Keratinocyte (primary cell): Measurements from ENCODE around the gene HES7. TPM values are rescaled to one million over a fixed set of nuclear protein-coding genes. Genes with fewer than 3 reads are reported as not detected.

Experiments
- DNase-seq: peaks from one replicate; pipeline ENCODE4 v3.0.0-alpha.2; 2011; ENCODE audit warnings: low read depth, missing footprints, low spot score
- FAIRE-seq: peaks from 2 replicates; lab custom pipeline; 2011; peaks lifted over from hg19 to GRCh38; lab: Jason Lieb, UNC
- H2AFZ ChIP-seq: 2 replicates; pipeline ENCODE4 v1.6.0; 2012; ENCODE audit warnings: low read length, control low read depth, inconsistent platforms; ENCODE audit not compliant: control insufficient read depth
- H3K27ac ChIP-seq: 2 replicates; pipeline ENCODE4 v1.5.1; 2011; ENCODE audit warnings: low read length; ENCODE audit not compliant: control insufficient read depth, insufficient read depth
- H3K27me3 ChIP-seq: 3 replicates; pipeline ENCODE4 v1.6.0; 2011; ENCODE audit warnings: low read length; ENCODE audit not compliant: control insufficient read depth, insufficient read depth; ENCODE audit errors: extremely low read depth
- H3K36me3 ChIP-seq, 2 experiments: 2 replicates in 1 of 2; 3 replicates in 1 of 2; pipeline ENCODE4 v1.5.1; 2011; ENCODE audit warnings: low read length in 2 of 2, mild to moderate bottlenecking in 1 of 2; ENCODE audit not compliant: control insufficient read depth in 2 of 2, insufficient read depth in 2 of 2; ENCODE audit errors: extremely low read depth in 1 of 2
- H3K4me1 ChIP-seq: 3 replicates; pipeline ENCODE4 v1.5.1; 2011; ENCODE audit warnings: low read length; ENCODE audit not compliant: control insufficient read depth, insufficient read depth; ENCODE audit errors: extremely low read depth
- H3K4me2 ChIP-seq: 3 replicates; pipeline ENCODE4 v1.6.0; 2011; ENCODE audit warnings: low read depth, low read length; ENCODE audit not compliant: control insufficient read depth, insufficient read depth; ENCODE audit errors: extremely low read depth
- H3K4me3 ChIP-seq, 3 experiments: fragments of 200-600 bp in 1 of 3; sonication (generic) in 1 of 3; 2 replicates in 2 of 3; 3 replicates in 1 of 3; pipeline ENCODE4 v1.5.1; 2011 to 2016; ENCODE audit warnings: low read length in 3 of 3, mild to moderate bottlenecking in 3 of 3, control low read depth in 2 of 3, inconsistent platforms in 1 of 3, low read depth in 1 of 3, mixed read lengths in 1 of 3, mixed run types in 1 of 3, moderate library complexity in 1 of 3; ENCODE audit not compliant: control insufficient read depth in 2 of 3, insufficient read depth in 2 of 3; ENCODE audit errors: extremely low read depth in 1 of 3
- H3K79me2 ChIP-seq: 2 replicates; pipeline ENCODE4 v1.6.0; 2012; ENCODE audit warnings: low read length; ENCODE audit not compliant: control insufficient read depth, insufficient read depth
- H3K9ac ChIP-seq: 3 replicates; pipeline ENCODE4 v1.6.0; 2011; ENCODE audit warnings: low read length; ENCODE audit not compliant: control insufficient read depth, insufficient read depth; ENCODE audit errors: extremely low read depth
- H3K9me1 ChIP-seq: 3 replicates; pipeline ENCODE4 v1.6.0; 2011; ENCODE audit warnings: low read length; ENCODE audit not compliant: control insufficient read depth, insufficient read depth; ENCODE audit errors: extremely low read depth
- H3K9me3 ChIP-seq: 2 replicates; pipeline ENCODE4 v1.5.1; 2012; ENCODE audit warnings: low read depth, low read length; ENCODE audit not compliant: control insufficient read depth
- H4K20me1 ChIP-seq: 3 replicates; pipeline ENCODE4 v1.6.0; 2011; ENCODE audit warnings: low read length; ENCODE audit not compliant: control insufficient read depth, insufficient read depth; ENCODE audit errors: extremely low read depth
- CTCF ChIP-seq, 3 experiments: IDR thresholded peaks in 1 of 3; conservative IDR thresholded peaks in 1 of 3; optimal IDR thresholded peaks in 1 of 3; 2 replicates in 2 of 3; 3 replicates in 1 of 3; pipeline versions ENCODE3 to v1.5.1; 2011; ENCODE audit warnings: low read length in 3 of 3, mild to moderate bottlenecking in 3 of 3, moderate library complexity in 2 of 3, control low read depth in 1 of 3, inconsistent platforms in 1 of 3; ENCODE audit not compliant: insufficient read depth in 2 of 3; ENCODE audit errors: extremely low read depth in 1 of 3
- EZH2 ChIP-seq: IDR thresholded peaks from one replicate; pipeline ENCODE4 v1.6.1; 2012; ENCODE audit warnings: inconsistent platforms, mild to moderate bottlenecking, low read length, moderate library complexity
- dilution Hi-C: fragments of 300-500 bp; cut with MboI; formaldehyde crosslinking; loops from one replicate; pipeline ENCODE4 v1.7.0; 2020; ENCODE audit warnings: low sequenced_read_pairs; ENCODE audit not compliant: extremely low pct_ligation_motif_present
- polyA plus RNA-seq, 5 experiments: library from polyadenylated mRNA; depleted of rRNA in 3 of 5; stranded (reverse) in 3 of 5; stranded (forward) in 1 of 5; unstranded in 1 of 5; fragments of >200 nt; gene quantifications; 1 replicate in 1 of 5; 2 replicates in 3 of 5; 3 replicates in 1 of 5; pipeline versions ENCODE4 v1.2.1 to v1.2.3, GENCODE V29; 2011 to 2012; ENCODE audit warnings: missing spikeins in 2 of 5, low read depth in 1 of 5, low replicate concordance in 1 of 5

Gene HES7
- polyA plus RNA-seq, 1 donor (not counting 4 experiments of a cell fraction or from before 2014, with no cell fraction given): 0.33 TPM

- Histone ChIP-seq H3K9me1 (peaks cover 5% of the 10 kb centered on the region), H3K9ac (no peak overlapping the region), H2AFZ (no peak overlapping the region), H3K79me2 (peaks cover 32% of the 10 kb centered on the region), H3K4me1 (peaks cover 21% of the 10 kb centered on the region), H3K36me3 (peaks cover 56 to 70% of the 10 kb centered on the region in 2 experiments), H3K9me3 (no peaks in the 10 kb centered on the region), H3K4me3 (no peak overlapping the region), H3K27ac (no peak overlapping the region), H3K27me3 (no peaks in the 10 kb centered on the region), H3K4me2 (no peak overlapping the region), H4K20me1 (peaks cover 20% of the 10 kb centered on the region)
- dilution Hi-C loops: no loop called here
- TF ChIP-seq EZH2 (no peak), CTCF (optimal IDR thresholded peaks at IDR 0.05 in 1 of 3, IDR thresholded peaks at IDR 0.05 in 1 of 3, conservative IDR thresholded peaks at IDR 0.05 in 1 of 3; ENCODE audit: extremely low read depth in 1 of 3, insufficient read depth in 2 of 3, low read length in 3 of 3) (no peak)
- no peak for FAIRE-seq
- DNase-seq: no peak
Measured at GRCh38 chr17:8147805-8148404, 24.0 kb upstream of the HES7 start.

GRCh38 chr17:8147141-8147804 lies 23.4 kb upstream of the HES7 start:
- FAIRE-seq: no peak
- Histone ChIP-seq H3K4me1 (peaks cover 16% of the 10 kb centered on the region), H3K4me2 (no peak overlapping the region)

More at GRCh38 chr17:8147141-8147804, 23.4 kb upstream of the HES7 start:
- no peaks in the 10 kb centered on the region for H3K9me3 ChIP-seq
- dilution Hi-C loops: no loop called here
- no peaks in the 10 kb centered on the region for H3K27me3 ChIP-seq
- TF ChIP-seq EZH2: no peak
- TF ChIP-seq CTCF (optimal IDR thresholded peaks at IDR 0.05 in 1 of 3, IDR thresholded peaks at IDR 0.05 in 1 of 3, conservative IDR thresholded peaks at IDR 0.05 in 1 of 3; ENCODE audit: extremely low read depth in 1 of 3, insufficient read depth in 2 of 3, low read length in 3 of 3): no peak
- no peak overlapping the region for H3K27ac ChIP-seq
- DNase-seq: no peak
- no peak overlapping the region for H3K9ac ChIP-seq
- H3K79me2 ChIP-seq: peaks cover 28% of the 10 kb centered on the region
- H3K9me1 ChIP-seq: peaks cover 4% of the 10 kb centered on the region
- H3K4me3 ChIP-seq: no peak overlapping the region
- peaks cover 17% of the 10 kb centered on the region for H4K20me1 ChIP-seq
- peaks cover 63 to 72% of the 10 kb centered on the region in 2 experiments for H3K36me3 ChIP-seq
- no peak overlapping the region for H2AFZ ChIP-seq
